HuH-7 (cell line): ENCODE measurements around the gene ZNF765.
"Not testable (repeated sequence)": the region's sequence is repeated elsewhere in the genome, so short reads cannot be mapped to it uniquely, and the experiment has no call there.

ENCODE experiments used
- DNase-seq: peaks from one replicate; pipeline ENCODE4 v3.0.0; 2011; ENCODE audit warnings: low spot score

ZNF765 gene

GRCh38 chr19:53422551-53422950 is 27.6 kb downstream of the ZNF765 start:
- DNase-seq: no peak

DNA sequence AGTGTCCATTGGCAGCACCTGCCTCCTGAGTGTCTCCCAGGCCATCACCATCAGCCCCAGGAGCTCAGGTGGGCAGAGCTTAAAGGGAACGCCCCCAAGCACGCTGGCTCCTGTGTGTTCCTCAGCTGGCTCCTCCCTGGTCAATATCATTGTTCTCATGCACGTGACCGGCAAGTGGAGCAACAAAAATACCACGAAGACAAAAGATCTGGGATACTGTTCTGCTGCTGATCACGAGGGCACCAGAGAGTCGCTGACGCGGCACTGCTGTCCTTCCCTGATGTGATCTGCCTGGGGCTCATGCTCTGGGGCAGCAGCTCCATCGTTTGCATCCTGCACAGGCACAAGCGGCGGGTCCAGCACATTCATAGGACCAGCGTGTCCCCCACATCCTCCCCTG is 28.1 kb downstream of the ZNF765 start:
- DNase-seq: not testable (repeated sequence)

- DNase-seq: not testable (repeated sequence)
Observed at GRCh38 chr19:53423680-53424079, 28.7 kb downstream of the ZNF765 start.

DNA sequence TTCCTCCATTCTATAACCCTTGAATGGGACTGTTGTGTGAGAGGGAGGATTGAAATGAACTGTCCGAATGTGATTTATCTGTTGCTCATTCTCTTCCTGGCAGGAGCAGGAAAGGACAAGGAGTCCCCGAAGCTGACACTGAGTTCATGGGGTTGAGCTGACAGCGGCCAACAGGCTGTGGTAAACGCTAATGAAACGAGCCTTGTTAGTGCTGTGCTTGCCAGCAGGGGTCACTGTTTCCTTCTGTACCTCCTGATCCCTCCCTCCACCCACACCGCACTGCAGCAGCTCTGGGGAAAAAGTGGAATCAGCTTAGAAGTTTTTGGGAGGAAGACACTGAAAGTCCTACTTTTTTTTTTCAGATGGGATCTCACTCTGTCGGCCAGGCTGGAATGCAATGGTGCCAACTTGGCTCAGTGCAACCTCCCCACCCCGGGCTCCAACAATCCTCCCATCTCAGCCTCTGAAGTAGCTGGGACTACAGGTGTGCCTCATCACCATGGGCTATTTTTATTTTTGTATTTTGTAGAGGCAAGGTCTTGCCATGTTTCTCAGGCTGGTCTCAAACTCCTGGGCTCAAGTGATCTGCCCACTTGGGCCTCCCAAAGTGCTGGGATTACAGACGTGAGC is 30.1 kb downstream of the ZNF765 start:
- DNase-seq: no peak

DNA sequence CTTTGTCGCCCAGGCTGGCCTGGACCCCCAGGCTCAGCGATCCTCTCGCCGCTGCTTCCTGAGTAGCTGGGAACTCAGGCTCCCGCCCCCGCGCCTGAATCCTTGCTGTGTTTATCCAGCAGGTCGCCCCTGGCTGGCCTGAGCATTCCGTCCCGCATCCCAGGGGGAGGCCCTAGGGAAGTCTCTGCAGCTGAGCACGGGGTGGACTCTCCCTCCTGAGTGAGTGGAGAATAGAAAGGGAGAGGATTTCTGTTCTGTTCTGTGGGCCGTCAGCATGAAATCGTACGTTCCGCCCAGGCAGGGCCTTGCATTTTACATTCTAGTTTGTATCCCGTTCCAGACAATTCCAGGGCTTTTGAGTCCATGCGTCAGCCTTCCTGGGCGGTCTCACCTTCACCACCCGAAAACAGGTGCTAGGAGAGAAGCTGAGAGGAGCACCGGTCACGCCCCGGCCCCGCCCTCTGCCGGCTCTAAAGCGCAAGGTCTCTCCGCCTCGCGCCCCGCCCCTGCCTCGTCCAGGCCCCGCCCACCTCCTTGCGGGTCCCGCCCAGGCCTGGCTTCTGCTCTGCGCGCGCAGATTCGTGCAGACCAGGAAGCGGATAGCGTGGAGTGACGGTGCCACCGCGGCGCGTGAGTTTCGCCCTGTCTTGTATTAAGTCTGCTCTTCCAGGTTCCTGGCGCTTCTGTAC is 36.6 kb downstream of the ZNF765 start, which contains the start of gene ZNF761:
TSS of gene ZNF761 (plus strand) at position 586 of the 689 bp plus-strand sequence. CDS start 15,285 bp downstream, outside the sequence.
- peak; percentile 66 for DNase-seq

DNA sequence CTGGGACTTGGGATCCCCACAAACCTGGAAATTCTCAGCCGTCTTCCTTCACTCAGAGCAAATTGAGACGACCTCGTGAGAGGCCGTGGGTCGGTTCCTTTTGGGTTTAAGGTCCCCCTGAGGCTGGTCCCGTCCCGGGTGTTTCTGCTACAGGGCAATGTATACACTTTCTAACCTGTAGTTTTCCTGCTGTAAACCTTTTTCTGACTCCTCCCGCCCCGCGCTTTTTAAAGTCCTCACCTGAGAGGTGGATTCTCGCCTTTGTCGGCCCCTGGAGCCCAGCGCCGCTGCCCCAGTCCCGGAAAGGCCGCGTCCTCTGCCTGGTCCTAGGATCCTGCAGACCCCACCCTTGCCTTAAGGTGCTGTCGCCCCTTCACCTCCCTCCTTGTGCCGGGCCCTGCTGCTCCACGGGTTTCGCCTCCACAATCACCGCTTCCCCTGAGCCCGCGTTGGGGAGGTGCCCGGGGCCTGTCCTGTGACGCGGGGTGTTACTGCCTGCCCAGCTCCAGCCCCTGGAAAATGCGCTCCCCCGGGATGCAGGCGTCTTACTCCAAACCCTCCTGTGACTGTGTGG is 37.2 kb downstream of the ZNF765 start:
- peak; percentile 12 for DNase-seq

- not testable (repeated sequence) for DNase-seq
Observed at GRCh38 chr19:53443809-53444208, 48.9 kb downstream of the ZNF765 start.

DNA sequence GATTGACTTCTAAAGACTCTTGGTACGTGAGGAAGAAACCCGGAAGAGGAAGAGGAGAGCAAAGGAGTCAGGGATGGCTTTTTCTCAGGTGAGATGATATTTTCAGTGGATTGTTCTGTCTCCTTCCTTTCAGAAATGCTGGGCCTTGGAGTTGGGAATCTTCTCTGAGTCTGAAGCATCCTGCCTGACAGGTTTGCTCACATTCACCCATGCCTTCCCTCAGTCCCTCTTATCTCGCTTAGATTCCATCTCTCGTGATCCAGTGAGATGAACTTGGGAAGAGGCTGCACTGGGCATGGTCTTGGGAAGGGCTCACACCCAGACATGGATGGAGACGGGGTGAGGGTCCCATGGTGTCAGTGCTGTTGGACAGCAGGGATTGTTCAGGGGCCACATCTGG is 52.2 kb downstream of the ZNF765 start:
- not testable (repeated sequence) for DNase-seq

DNA sequence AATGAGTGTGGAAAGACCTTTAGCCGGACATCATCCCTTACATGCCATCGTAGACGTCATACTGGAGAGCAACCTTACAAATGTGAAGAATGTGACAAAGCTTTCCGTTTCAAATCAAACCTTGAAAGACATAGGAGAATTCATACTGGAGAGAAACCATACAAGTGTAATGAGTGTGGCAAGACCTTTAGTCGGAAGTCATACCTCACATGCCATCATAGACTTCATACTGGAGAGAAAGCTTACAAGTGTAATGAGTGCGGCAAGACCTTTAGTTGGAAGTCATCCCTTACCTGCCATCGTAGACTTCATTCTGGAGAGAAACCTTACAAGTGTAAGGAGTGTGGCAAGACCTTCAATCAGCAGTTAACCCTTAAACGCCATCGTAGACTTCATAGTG is 60.9 kb downstream of the ZNF765 start:
- no peak for DNase-seq

GRCh38 chr19:53460131-53460721 is 65.3 kb downstream of the ZNF765 start:
- not testable (repeated sequence) for DNase-seq

DNA sequence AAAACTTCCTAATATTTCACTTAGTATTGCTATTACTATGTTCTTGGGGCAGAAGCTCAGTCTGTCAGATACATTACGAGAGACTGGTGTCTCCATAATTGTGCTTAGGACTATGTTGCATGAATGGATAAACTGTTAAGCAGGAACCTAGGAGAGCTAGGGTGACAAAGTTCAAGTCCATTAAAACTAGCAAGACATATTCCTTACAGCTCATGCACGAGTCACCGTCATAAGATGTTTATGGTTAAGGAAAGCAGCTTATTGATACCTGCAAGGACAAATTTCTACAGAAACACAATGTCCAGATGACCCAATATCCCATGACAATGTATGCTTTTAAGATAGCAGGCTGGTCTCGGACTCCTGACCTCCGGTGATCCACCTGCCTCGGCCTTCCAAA is 66.9 kb downstream of the ZNF765 start:
- no peak for DNase-seq

GRCh38 chr19:53462861-53463260 is 67.9 kb downstream of the ZNF765 start:
- DNase-seq: no peak

- DNase-seq: no peak
Observed at GRCh38 chr19:53463263-53463662, 68.3 kb downstream of the ZNF765 start.

DNA sequence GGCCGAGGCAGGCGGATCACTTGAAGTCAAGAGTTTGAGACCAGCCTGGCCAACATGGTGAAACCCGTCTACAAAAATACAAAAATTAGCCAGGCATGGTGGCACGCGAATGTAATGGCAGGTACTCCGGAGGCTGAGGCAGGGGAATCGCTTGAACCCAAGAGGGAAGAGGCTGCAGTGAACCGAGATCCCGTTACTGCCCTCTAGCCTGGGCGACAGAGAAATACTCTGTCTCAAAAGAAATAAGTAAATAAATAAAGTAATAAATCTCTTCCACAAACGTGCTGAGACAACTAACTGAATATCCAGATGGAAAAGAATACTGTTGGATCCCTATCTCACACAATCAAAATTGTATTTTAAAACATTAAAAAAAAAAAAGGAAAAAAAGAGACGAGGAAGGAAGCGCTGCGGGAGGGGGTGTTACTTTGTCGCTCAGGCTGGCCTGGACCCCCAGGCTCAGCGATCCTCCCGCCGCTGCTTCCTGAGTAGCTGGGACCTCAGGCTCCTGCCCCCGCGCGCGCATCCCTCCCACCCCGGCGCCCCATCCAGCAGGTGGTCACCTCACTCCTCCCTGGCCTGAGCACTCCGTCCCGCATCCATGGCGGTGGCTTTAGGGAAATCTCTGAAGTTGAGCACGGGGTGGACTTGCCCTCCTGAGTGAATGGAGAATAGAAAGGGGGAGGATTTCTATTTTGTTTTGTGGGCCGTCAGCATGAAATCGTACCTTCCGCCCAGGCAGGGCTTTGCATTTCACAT is 72.0 kb downstream of the ZNF765 start:
- peak; percentile 36 for DNase-seq

DNA sequence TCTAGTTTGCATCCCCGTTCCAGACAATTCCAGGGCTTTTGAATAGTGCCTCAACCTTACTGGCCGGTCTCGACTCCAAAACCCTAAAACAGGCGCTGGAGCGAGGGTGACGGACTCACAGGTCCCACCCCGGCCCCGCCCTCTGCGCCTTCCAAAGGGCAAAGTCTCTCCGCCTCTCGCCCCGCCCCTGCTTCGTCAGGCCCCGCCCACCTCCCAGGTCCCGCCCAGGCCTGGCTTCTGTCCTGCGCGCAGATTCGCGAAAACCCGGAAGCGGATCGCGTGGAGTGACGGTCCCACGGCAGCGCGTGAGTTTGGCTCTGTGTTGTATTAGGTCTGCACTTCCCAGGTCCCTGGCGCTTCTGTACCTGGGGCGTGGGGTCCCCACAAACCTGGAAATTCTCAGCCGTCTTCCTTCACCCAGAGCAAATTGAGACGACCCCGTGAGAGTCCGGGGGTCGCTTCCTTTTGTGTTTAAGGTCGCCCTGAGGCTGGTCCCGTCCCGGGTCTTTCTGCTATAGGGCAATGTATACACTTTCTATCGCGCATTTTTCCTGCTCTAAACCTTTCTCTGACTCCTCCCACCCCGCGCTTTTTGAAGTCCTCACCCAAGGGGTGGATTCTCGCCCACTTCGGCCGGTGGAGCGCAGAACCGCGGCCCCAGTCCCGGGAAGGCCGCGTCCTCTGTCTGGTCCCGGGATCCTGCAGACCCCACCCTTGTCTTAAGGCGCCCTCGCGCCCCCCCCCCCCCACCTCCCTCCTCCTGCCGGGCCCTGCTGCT is 72.7 kb downstream of the ZNF765 start, which contains the start of gene ZNF813:
TSS of gene ZNF813 (plus strand) at position 249 of the 778 bp plus-strand sequence. CDS start 16,090 bp downstream, outside the sequence.
- peak; percentile 67 for DNase-seq

GRCh38 chr19:53468628-53469027 is 73.7 kb downstream of the ZNF765 start:
- DNase-seq: not testable (repeated sequence)

DNA sequence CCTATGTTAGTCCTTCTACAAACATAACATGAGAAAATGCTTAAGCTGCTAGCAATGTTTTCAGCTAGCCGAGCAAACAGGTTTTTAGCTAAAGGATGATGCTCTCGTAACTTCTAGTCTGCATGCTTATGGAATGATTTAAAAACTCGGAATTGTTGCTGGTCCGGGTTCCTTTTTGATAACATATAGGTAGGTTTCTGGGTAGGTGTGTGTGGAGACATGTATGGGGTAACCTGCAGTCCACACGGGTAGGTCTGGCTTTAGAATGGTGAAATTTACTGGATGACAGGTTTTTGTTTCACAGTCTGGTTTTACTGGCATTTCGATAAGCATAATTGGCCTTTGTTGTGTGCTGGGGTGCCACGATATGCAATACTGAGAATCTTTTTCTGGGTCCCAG is 77.0 kb downstream of the ZNF765 start:
- no peak for DNase-seq

DNA sequence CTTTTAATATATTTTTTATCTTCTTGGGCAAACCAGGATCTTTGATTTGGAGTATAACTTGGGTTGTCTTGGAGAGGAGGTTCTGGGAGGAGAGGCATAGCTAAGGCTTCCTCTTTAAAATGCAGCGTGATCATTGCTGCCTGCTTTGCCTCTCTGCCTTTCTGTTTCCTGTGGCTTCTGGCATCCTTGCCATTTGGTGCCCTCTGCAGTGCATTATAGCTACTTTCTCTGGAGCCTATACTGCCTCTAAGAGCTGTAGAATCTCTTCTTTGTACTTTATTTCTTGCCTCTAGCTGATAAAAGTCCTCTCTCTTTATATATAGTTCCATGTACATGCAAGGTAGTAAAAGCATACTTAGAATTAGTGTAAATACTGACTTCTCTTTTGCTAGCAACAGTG is 79.9 kb downstream of the ZNF765 start:
- DNase-seq: not testable (repeated sequence)

DNA sequence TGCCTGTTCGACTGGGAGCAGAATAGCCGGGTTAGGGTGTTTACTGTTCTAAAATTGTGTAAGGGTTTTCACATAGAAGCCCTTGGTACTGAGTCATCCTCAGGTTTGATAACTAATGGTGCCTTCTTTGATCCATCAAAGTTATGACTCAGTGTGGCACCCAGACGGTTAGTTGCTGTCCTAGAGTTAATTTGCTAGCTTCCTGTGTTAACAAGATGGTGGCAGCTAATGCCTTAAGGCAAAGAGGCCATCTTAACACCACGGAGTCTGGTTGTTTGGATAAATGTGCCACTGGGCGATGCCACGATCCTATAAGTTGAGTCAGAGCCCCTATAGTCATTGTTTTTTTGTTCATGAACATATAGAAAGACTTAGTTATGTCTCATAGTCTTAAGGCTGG is 80.5 kb downstream of the ZNF765 start:
- DNase-seq: not testable (repeated sequence)
